22Rv1 (cell line): ENCODE data around the gene CHST3.

Experiments
- H3K27ac ChIP-seq: fragments of 450-650 bp; 2 replicates; pipeline ENCODE4 v1.5.1; 2017
- ZFX ChIP-seq: fragments of 450-650 bp; IDR thresholded peaks from 2 replicates; pipeline ENCODE4 v1.6.1; 2017; ENCODE audit warnings: antibody characterized with exemption, borderline replicate concordance
- TF ChIP-seq, protein P1 (sequence below): fragments of 450-650 bp; IDR thresholded peaks from 2 replicates; pipeline ENCODE4 v1.5.1; 2017; ENCODE audit warnings: mild to moderate bottlenecking

Gene CHST3

DNA sequence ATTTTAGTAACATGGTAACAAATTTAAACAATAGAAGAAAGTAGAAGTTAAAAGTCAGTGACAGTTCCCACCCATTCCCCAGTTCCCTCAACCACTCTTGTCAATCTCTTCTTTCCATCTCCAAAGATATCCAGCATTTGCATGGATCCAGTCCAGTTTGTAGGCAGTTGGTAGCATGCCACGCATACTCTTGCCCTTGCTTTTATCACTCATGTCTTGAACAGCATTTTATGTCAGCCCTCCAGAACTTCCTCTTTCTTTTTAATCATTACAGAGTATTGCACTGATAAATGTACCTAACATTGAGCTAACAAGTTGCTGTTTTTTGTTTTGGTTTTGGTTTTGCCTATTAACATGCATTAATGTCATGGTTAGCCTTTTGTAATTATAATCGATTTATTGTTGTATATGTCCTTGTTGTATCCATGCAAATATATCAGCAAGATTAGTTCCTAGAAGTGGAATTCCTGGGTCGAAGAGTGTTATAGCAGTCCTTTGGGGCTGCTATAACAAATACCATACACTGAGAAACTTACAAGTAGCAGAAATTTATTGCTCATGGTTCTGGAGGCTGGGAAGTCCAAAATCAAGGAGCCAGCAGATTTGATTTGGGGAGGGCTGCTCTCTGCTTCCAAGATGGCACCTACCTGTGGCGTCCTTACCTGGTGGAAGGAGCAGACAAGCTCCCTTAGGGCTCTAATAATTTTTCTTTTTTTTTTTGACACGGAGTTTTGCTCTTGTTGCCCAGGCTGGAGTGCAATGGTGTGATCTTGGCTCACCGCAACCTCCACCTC is 25.7 kb downstream of the CHST3 start:
- no peak overlapping the region for H3K27ac ChIP-seq
- TF ChIP-seq, protein P1, sequence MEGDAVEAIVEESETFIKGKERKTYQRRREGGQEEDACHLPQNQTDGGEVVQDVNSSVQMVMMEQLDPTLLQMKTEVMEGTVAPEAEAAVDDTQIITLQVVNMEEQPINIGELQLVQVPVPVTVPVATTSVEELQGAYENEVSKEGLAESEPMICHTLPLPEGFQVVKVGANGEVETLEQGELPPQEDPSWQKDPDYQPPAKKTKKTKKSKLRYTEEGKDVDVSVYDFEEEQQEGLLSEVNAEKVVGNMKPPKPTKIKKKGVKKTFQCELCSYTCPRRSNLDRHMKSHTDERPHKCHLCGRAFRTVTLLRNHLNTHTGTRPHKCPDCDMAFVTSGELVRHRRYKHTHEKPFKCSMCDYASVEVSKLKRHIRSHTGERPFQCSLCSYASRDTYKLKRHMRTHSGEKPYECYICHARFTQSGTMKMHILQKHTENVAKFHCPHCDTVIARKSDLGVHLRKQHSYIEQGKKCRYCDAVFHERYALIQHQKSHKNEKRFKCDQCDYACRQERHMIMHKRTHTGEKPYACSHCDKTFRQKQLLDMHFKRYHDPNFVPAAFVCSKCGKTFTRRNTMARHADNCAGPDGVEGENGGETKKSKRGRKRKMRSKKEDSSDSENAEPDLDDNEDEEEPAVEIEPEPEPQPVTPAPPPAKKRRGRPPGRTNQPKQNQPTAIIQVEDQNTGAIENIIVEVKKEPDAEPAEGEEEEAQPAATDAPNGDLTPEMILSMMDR: no peak

GRCh38 chr10:71990706-71991269 is 26.6 kb downstream of the CHST3 start:
- TF ChIP-seq, protein P1: no peak
- TF ChIP-seq ZFX: no peak
- no peak overlapping the region for H3K27ac ChIP-seq

DNA sequence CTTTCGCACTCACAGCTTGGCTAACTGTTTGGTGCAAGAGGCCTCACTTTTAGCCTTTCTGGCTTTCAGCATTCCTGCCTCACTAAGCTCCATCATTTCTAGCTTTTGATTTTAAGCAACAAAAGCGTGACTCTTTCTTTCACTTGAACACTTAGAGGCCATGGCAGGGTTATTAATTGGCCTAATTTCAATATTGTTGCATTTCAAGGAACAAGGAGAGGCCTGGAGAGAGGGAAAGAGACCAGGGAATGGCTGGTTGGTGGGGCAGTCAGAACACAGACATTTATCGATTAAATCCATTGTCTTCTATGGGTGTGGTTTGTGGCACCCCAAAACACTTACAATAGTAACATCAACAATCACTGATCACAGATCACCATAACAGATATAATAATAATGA is 31.3 kb downstream of the CHST3 start:
- TF ChIP-seq ZFX: no peak
- TF ChIP-seq, protein P1: no peak
- no peak overlapping the region for H3K27ac ChIP-seq

- no peak for TF ChIP-seq ZFX
- TF ChIP-seq, protein P1: no peak
- no peak overlapping the region for H3K27ac ChIP-seq
Observed at GRCh38 chr10:71995887-71996575, 31.8 kb downstream of the CHST3 start.

GRCh38 chr10:71996592-71997371 is 32.6 kb downstream of the CHST3 start:
- no peak overlapping the region for H3K27ac ChIP-seq
- no peak for TF ChIP-seq ZFX
- TF ChIP-seq, protein P1: no peak

DNA sequence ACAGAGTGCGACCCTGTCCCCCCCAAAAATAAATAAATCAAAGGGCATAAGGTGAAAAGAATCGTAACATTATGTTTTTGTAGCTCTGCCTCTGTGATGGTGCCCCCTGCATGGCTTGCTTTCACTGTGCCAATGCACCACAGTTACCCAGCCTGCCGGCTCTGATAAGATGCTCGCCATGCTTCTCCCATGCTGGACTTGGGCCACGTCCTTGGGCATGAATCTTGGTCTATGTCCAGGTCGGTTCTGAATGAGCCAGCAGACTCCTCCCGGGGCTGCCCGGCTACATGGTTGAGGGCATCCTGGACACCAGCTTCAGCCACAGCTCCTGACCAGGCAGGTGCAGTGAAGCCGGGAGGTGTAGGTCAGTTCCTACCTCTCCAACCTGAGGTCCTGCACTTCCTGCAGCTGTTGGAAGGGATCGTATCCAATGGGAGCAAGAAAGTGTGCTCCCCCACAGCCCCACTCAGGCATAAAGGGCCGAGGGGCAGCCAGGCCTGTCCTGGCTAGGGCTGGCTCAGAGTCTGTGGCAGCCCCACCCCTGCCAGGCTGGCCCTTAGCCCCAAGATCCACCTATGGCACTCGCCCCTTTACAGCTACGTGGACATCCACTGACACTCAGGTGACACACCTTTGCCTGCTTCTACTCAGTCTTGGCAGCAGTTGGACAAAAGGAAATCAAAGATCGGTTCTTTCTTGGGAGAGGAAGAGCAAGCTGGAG is 34.1 kb downstream of the CHST3 start:
- TF ChIP-seq ZFX: no peak
- TF ChIP-seq, protein P1: no peak

More for the DNA sequence above, 34.1 kb downstream of the CHST3 start:
- H3K27ac ChIP-seq: no peak overlapping the region
